ENCODE data around the gene HSPG2.
"Not testable (repeated sequence)": the region's sequence is repeated elsewhere in the genome, so short reads cannot be mapped to it uniquely, and the experiment has no call there.

The HSPG2 gene

GRCh38 chr1:21937034-21937371, at the start of gene HSPG2:
Gene HSPG2 (minus strand): TSS chr1:21937310. CDS start chr1:21937217, 93 bp downstream.
- no peak for DNase-seq (ENCODE audit: low spot score)

DNA sequence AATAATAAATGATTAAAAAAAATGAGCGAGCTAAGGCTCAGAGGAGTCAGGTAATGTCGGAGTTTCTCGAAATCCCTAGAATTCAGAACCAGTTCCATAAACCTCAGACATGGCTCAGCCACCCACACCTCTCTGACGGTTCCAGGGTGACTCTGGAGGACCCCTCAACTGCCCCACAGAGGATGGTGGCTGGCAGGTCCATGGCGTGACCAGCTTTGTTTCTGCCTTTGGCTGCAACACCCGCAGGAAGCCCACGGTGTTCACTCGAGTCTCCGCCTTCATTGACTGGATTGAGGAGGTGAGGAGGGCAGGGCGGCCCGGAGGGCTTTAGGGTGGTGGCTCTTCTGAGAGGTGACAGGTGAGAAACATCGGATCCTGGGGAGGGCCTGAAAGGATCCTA, 49.3 kb upstream of the HSPG2 start:
- DNase-seq (ENCODE audit: low spot score) = not testable (repeated sequence)

DNA sequence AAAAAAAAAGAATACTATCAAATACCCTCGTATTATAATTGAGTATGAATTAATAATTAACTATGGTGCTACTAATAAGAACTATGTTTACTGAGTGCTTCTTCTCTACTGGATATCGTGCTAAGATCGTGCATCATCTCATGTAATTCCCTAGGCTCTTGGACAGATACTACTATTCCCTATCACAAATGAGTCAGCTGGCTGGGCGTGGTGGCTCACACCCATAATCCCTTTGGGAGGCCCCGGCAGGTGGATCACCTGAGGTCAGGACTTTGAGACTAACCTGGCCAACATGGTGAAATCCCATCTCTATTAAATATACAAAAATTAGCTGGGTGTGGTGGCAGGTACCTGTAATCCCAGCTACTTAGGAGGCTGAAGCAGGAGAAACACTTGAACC, 48.8 kb upstream of the HSPG2 start:
- DNase-seq (ENCODE audit: low spot score) = not testable (repeated sequence)

- not testable (repeated sequence) for DNase-seq (ENCODE audit: low spot score)
Measured at GRCh38 chr1:21983539-21983938, 46.4 kb upstream of the HSPG2 start.

DNA sequence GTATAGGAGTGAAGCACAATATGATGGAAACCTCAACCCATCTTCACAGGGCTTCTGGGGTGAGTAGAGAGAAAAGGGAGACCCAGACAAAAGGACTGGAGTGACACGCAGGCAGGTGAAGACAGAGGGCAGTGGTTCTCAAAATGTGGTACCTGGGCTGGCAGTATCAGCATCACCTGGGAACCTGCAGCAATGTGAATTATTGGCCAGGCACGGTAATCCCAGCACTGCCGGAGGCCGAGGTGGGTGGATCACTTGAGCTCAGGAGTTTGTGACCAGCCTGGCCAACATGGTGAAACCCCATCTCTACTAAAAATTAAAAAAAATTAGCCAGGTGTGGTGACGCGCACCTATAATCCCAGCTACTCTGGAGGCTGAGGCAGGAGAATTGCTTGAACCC, 45.0 kb upstream of the HSPG2 start:
- not testable (repeated sequence) for DNase-seq (ENCODE audit: low spot score)

- not testable (repeated sequence) for DNase-seq (ENCODE audit: low spot score)
Measured at GRCh38 chr1:21981253-21981652, 44.1 kb upstream of the HSPG2 start.

GRCh38 chr1:21980515-21981220, 43.6 kb upstream of the HSPG2 start:
- DNase-seq (ENCODE audit: low spot score) = not testable (repeated sequence)

GRCh38 chr1:21978209-21978608, 41.1 kb upstream of the HSPG2 start:
- not testable (repeated sequence) for DNase-seq (ENCODE audit: low spot score)

DNA sequence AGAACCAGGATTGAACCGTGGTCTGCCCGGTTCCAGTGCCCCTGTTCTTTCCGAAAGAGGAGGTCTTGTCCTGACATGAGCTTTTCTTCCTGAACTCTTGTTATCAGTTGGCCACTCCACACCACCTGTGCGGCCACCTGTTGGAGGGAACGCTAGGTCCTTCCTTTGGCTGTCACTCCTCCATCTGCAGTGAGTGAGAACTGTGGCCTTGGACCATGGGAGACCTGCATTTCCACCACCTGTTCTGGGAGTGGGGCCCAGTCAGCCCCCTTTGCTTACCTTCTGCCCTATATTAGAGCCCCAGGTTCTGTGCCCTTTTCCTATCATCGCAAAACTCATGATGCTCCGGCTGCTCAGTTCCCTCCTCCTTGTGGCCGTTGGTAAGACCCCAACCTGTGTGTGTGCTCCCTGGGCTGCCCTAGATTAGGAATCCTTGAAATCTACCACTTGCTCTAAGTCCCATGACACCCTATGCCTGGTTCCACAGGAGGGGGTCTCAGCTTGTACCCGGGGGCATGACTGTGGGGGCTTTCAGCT, 39.7 kb upstream of the HSPG2 start, which contains the start of gene CELA3B:
TSS of gene CELA3B (plus strand) at position 320 of the 537 bp plus-strand sequence. CDS start at position 338, 18 bp downstream.
- DNase-seq (ENCODE audit: low spot score) = not testable (repeated sequence)

GRCh38 chr1:21975296-21975695, 38.2 kb upstream of the HSPG2 start:
- not testable (repeated sequence) for DNase-seq (ENCODE audit: low spot score)

DNA sequence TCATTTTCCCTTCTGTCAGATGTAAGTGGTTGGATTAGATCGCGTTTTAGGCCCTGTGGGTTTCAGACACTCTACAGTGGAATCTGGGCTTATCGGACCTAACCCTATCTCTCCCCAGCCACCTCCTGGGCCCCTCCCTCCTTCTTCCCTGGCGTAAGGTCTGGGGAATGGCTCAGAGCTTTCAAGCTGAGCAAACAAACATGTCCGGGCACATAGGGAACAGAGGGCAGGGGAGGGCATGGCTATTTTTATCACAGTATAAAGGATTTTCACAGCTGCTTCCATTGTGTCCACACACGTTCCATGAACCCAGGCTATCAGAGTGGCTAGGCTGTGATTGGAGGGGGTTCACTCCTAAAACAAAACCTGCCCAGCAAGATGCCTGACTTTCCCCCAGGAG, 37.6 kb upstream of the HSPG2 start:
- peak; percentile 60 for DNase-seq (ENCODE audit: low spot score)

DNA sequence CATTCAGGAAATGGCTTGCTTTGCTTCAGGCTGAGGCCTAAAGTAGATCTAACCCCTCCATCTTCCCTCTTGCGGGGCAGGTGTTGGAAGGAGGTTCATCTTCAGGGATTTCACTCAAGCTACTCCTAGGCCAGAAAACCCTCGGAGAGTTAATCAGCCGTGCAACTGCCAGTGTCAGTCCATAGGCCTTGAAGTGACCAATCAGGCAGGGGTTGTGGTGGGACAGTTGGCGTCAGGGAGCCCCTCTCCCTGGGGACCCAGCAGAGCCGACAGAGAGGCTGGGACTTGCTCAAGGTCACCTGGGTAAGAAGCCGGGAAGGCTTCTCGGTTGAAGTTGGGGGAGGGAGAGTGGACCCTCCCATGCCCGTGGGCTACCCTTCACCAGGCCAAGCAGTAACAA, 36.8 kb upstream of the HSPG2 start:
- not testable (repeated sequence) for DNase-seq (ENCODE audit: low spot score)

DNA sequence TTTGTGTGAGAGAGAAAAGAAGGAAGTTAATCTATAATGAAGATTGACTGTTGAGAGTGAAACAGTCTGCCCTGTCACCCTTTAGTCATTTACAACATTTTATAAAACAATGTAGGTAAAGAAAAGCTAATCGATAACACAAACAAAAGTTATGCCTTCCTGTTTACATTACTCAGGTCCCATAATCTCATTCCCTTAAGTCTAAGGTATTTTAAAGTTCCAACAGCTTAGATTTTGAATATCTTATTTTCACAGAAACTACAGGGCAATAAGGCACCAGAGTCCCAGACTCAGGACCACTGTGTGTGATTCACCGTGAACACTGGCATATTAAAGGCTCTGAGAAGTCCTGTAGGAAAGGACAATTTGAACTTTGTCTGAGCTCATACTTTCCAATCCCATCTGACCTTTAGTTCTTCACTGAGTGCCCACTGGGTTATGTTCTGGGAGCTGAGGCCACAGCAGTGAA, 35.9 kb upstream of the HSPG2 start:
- DNase-seq (ENCODE audit: low spot score) = peak; percentile 19

DNA sequence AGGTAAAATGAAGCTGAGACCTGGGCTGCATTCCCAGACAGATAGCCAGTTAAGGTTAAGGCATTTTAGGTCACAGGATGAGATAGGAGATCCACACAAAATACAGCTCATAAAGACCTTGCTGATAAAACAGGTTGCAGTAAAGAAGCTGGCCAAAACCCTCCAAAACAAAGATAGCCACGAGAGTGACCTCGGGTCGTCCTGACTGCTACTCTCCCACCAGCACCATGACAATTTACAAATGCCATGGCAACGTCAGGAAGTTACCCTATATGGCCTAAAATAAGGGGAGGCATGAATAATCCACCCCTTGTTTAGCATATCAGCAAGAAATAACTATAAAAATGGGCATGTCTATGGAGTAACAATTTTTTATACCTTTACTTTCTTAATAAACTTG, 33.4 kb upstream of the HSPG2 start:
- DNase-seq (ENCODE audit: low spot score) = not testable (repeated sequence)

GRCh38 chr1:21969066-21969465, 32.0 kb upstream of the HSPG2 start:
- DNase-seq (ENCODE audit: low spot score) = not testable (repeated sequence)

GRCh38 chr1:21967216-21967615, 30.1 kb upstream of the HSPG2 start:
- DNase-seq (ENCODE audit: low spot score) = not testable (repeated sequence)

GRCh38 chr1:21966247-21967000, 29.3 kb upstream of the HSPG2 start:
- no peak for DNase-seq (ENCODE audit: low spot score)

DNA sequence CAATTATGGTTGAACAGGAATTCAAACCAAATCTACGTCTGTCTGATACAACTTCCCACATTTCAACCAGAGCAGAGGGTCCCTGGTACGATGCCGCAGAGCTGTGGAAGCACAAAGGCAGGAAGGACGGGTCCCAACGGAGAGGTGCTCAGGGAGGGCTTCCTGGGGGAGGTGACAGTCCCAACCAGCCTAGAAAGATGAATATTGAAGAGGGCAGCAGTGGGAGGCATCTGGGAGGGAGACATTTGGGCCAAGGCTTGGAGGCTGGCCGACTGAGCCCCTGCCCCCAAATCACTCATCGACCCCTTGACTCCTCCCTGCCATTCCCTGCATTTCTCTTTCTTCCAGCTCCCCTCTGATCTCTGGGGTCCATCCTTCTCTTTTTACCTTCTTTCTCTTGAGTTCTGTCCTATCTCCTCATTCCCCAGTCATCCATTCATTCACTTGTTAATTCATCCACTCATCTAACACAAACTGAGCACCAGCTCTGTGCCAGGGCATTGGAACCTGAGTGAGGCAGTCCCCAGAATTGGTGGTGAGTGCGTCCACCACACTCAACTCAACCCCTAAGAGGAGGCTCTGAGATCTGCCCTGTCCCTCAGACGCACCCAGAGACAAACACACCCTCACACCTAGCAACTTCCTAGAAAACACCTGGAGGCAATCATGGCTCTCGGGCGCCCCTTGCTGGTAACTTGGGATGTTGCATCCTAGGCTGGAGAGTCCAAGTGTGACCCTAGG, 26.5 kb upstream of the HSPG2 start:
- peak; percentile 63 for DNase-seq (ENCODE audit: low spot score)

- no peak for DNase-seq (ENCODE audit: low spot score)
Measured at GRCh38 chr1:21961799-21962198, 24.7 kb upstream of the HSPG2 start.

DNA sequence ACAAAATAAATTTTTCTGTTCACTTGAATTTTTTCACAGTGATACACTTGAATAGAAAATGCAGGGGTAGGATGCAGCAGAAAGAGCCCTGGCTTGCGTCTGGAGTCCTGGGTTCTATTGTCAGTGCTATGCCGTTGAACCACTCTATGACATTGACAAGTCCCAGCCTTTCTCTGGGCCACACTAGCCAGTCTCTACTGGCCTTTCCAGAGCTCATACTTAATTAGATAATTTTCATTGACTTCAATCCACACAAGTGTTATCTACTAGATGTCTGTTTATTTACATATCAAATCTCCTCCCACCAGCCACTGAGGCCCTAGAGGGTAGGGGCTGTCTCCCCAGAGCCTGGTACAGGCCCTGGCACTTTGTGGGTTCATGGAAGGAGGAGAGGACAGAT, 24.2 kb upstream of the HSPG2 start:
- no peak for DNase-seq (ENCODE audit: low spot score)

- peak; percentile 78 for DNase-seq (ENCODE audit: low spot score)
Measured at GRCh38 chr1:21956720-21957552, 19.8 kb upstream of the HSPG2 start.

Data from LoVo (cell line).